Body of pancreas (tissue), 4 donors: ENCODE results near the gene CALR3. TPM values are rescaled to one million over a fixed set of nuclear protein-coding genes. Genes with fewer than 3 reads are reported as not detected.

Source experiments
- ATAC-seq: fragments of 150-250 bp; one replicate; pipeline ENCODE4 v1.9.1; 2016
- DNase-seq, 4 donors: peaks; one replicate each; pipeline ENCODE4 v3.0.0-alpha.2; 2019
- H3K27ac ChIP-seq, 4 donors: fragments of 200-600 bp; sonication (generic); 1 replicate in 3 of 4; 2 replicates in 1 of 4; pipeline versions ENCODE4 v1.5.1 to v1.6.1; 2016 to 2019; ENCODE audit warnings: mild to moderate bottlenecking in 1 of 4, mixed read lengths in 1 of 4, moderate library complexity in 1 of 4
- H3K27me3 ChIP-seq, 2 donors: fragments of 200-600 bp; sonication (generic); one replicate each; pipeline ENCODE4 v1.6.0; 2016; ENCODE audit warnings: mild to moderate bottlenecking in 1 of 2
- H3K36me3 ChIP-seq, 2 donors: fragments of 200-600 bp; sonication (generic); replicated peaks in 1 of 2; 2 replicates each; pipeline ENCODE4 v1.5.1; 2016; ENCODE audit warnings: low read depth in 2 of 2; ENCODE audit not compliant: insufficient read depth in 1 of 2
- H3K4me1 ChIP-seq: fragments of 200-600 bp; sonication (generic); one replicate; pipeline ENCODE4 v1.6.0; 2016
- H3K4me3 ChIP-seq, 2 donors: fragments of 200-600 bp; sonication (generic); 1 replicate in 1 of 2; 2 replicates in 1 of 2; pipeline ENCODE4 v1.5.1; 2016 to 2019
- H3K9me3 ChIP-seq, 3 donors: fragments of 200-600 bp; sonication (generic); 1 replicate in 2 of 3; 2 replicates in 1 of 3; pipeline ENCODE4 v1.5.1; 2016
- CTCF ChIP-seq, 7 experiments: fragments of 450-650 bp in 4 of 7; fragments of 200-600 bp in 3 of 7; sonication (generic) in 3 of 7; IDR thresholded peaks; one replicate each; pipeline ENCODE4 v1.5.1; 2016 to 2019; ENCODE audit warnings: antibody characterized with exemption in 7 of 7
- POLR2A ChIP-seq, 3 donors: fragments of 450-650 bp; IDR thresholded peaks; one replicate each; pipeline ENCODE4 v1.6.1; 2016; ENCODE audit warnings: antibody characterized with exemption in 3 of 3, mild to moderate bottlenecking in 2 of 3
- WGBS, 2 donors: methylation state at CpG; one replicate each; pipeline ENCODE4 v1.1.5; 2017; 5-methylcytosine and 5-hydroxymethylcytosine counted together
- intact Hi-C: fragments of 100-400 bp; cut with DNase I; formaldehyde crosslinking; loops from one replicate; pipeline ENCODE4 v1.15.1; 2023
- total RNA-seq, 2 donors: library from RNA; depleted of rRNA; stranded (reverse); fragments of >200 nt; gene quantifications; one replicate each; pipeline ENCODE4 v1.1.0, GENCODE V29; 2016

The CALR3 gene
- total RNA-seq, 2 donors from 2014 or later: not detected

DNA sequence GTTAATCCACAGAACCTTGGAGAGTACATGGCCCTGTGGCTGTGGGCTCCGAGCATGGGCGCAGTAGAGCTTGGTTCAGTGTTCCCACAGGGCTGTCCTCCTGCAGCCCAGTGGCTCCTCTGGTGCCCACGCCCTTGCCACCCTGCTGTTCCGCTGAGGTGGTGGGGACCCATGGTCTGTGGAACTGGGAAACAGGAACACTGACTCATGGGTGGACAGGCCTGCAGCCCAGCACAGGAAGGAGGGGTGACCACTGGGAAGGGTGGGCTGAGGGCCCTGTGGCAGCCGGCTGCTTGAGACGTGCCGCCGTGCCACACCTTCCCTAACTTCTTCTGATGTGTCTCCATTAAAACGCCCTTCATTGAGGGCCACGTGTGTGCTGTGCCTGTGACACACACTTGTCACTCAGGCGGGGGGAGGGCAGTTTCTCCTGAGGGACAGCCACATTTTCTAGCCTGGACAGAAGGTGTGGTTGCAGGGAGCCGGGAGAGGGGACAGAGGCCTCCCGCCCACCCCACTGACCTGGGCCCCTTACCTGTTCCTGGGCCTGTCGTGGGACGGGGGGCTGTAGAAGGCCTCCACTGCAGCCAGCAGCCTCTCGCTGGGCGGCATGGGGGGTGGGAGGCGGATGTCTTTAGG lies 25.1 kb upstream of the CALR3 start:
- H3K36me3 ChIP-seq: peaks cover 25 to 48% of the 10 kb centered on the region in 2 donors
- no peaks in the 10 kb centered on the region for H3K9me3 ChIP-seq
- ATAC-seq (no peak), DNase-seq (no peak)
- TF ChIP-seq POLR2A (IDR thresholded peaks at IDR 0.05) (no peak), CTCF (IDR thresholded peaks at IDR 0.05) (no peak)
- no peaks in the 10 kb centered on the region for H3K27me3 ChIP-seq
- intact Hi-C loops: no loop called here
- WGBS, 2 donors: 85 to 96% methylated on average over 7 to 13 of the region's 18 CpGs
- no peak overlapping the region for H3K4me3 ChIP-seq
- H3K4me1 ChIP-seq: no peaks in the 10 kb centered on the region
- H3K27ac ChIP-seq: no peak overlapping the region

- no peak for DNase-seq
- Histone ChIP-seq H3K4me1 (no peaks in the 10 kb centered on the region), H3K27ac (no peak overlapping the region), H3K9me3 (no peaks in the 10 kb centered on the region), H3K36me3 (peaks cover 25 to 43% of the 10 kb centered on the region in 2 donors), H3K27me3 (no peaks in the 10 kb centered on the region), H3K4me3 (no peak overlapping the region)
- ATAC-seq: no peak
- intact Hi-C loops: no loop called here
- 89 to 91% methylated on average over 25 to 39 of the region's 45 CpGs for WGBS, 2 donors
- no peak for TF ChIP-seq CTCF (IDR thresholded peaks at IDR 0.05)
- no peak for TF ChIP-seq POLR2A (IDR thresholded peaks at IDR 0.05)
Measured at GRCh38 chr19:16520074-16520973, 24.4 kb upstream of the CALR3 start.

DNA sequence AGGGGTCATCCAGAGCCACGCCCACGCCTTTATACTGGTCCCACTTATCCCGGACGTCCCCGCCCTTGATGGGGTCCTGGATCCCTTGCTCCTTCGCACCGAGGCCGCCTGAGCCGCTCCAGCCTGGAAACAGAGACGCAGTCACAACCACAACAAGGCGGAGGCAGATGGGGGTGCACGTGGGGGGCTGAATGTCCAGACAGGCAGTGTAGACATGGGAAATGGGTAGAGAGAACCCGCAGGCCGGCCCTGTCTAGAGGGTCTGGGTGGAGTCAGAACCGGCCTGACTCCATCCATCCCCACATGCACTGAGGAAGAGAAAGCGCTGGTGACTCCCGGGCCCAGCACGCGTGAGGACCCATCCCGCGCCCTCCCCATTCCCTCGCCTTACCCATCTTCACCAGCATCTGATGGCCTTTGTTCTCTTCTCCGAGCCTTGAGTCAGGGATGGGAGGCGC lies 23.3 kb upstream of the CALR3 start:
- TF ChIP-seq POLR2A (IDR thresholded peaks at IDR 0.05) (no peak), CTCF (IDR thresholded peaks at IDR 0.05) (no peak)
- Histone ChIP-seq H3K4me3 (no peak overlapping the region), H3K9me3 (no peaks in the 10 kb centered on the region), H3K36me3 (peaks cover 25 to 38% of the 10 kb centered on the region in 2 donors), H3K27ac (no peak overlapping the region), H3K4me1 (no peaks in the 10 kb centered on the region), H3K27me3 (no peaks in the 10 kb centered on the region)
- WGBS, 2 donors: 95 to 96% methylated on average over 15 to 24 of the region's 24 CpGs
- no peak for DNase-seq
- intact Hi-C loops: no loop called here
- ATAC-seq: no peak

GRCh38 chr19:16518483-16519229 lies 22.7 kb upstream of the CALR3 start:
- Histone ChIP-seq H3K9me3 (no peaks in the 10 kb centered on the region), H3K36me3 (peaks cover 25 to 34% of the 10 kb centered on the region in 2 donors), H3K27ac (no peak overlapping the region), H3K4me3 (no peak overlapping the region), H3K4me1 (no peaks in the 10 kb centered on the region), H3K27me3 (no peaks in the 10 kb centered on the region)
- intact Hi-C loops: no loop called here
- ATAC-seq: no peak
- no peak for DNase-seq
- WGBS, 2 donors: 77 to 88% methylated on average over 17 to 33 of the region's 33 CpGs
- TF ChIP-seq POLR2A (IDR thresholded peaks at IDR 0.05): no peak
- no peak for TF ChIP-seq CTCF (IDR thresholded peaks at IDR 0.05)
